Measurements from ENCODE around the gene ARHGAP32.

DNA sequence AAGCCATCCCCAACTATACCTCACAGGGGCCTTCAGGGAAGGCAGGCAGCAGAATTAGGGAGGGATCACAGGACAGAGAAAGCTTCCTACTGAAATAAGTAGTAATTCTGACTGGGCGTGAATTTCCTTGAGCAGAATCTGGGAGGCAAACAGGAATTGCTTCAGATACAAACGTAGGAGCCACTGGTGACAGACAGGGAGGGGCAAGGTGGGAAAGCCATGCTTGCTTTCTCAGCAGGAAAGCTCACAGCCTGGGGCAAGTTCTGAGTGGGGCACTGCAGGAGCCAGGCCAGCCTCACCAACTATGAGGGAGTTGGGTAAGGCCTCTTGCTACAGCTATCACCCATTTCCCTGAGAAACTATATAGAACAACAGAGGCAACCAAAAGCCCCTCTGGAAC is 43.6 kb downstream of the ARHGAP32 start:
- TF ChIP-seq, protein P1, sequence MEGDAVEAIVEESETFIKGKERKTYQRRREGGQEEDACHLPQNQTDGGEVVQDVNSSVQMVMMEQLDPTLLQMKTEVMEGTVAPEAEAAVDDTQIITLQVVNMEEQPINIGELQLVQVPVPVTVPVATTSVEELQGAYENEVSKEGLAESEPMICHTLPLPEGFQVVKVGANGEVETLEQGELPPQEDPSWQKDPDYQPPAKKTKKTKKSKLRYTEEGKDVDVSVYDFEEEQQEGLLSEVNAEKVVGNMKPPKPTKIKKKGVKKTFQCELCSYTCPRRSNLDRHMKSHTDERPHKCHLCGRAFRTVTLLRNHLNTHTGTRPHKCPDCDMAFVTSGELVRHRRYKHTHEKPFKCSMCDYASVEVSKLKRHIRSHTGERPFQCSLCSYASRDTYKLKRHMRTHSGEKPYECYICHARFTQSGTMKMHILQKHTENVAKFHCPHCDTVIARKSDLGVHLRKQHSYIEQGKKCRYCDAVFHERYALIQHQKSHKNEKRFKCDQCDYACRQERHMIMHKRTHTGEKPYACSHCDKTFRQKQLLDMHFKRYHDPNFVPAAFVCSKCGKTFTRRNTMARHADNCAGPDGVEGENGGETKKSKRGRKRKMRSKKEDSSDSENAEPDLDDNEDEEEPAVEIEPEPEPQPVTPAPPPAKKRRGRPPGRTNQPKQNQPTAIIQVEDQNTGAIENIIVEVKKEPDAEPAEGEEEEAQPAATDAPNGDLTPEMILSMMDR (IDR thresholded peaks at IDR 0.05) = no peak
- no peak for TF ChIP-seq ZFX (IDR thresholded peaks at IDR 0.05; ENCODE audit: borderline replicate concordance)

Measured in 22Rv1 (cell line).